Globus pallidus (tissue), 1 donor: ENCODE measurements around the gene ECHS1.
A peak's percentile ranks its signal among the peaks of the same experiment; 100 is the strongest.
"Not testable (repeated sequence)": the region's sequence is repeated elsewhere in the genome, so short reads cannot be mapped to it uniquely, and the experiment has no call there.

Experiments
- DNase-seq: peaks from one replicate; pipeline ENCODE4 v3.0.0-alpha.2; 2015; ENCODE audit warnings: low spot score

ECHS1 gene

DNA sequence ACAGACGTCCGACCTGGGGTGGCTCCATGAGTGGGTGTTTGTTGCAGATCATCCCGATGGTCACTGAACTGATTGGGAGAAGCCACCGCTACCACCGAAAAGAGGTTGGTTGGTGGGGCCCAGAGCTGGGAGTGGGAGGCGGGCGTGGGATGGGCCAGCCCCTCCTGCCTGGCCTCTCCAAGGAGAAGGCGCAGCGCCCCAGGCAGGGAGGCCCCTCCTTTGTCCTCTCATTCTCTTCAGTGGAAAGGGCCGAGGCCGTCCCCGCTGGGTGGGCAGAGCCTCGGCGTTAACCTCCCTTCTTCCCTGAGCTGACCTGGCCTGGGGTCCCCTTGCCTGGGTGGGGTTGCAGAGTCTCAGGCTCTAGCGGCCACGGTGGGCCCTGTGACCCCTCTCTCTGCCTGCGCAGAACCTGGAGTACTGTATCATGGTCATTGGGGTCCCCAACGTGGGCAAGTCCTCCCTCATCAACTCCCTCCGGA, 26.0 kb upstream of the ECHS1 start:
- no peak for DNase-seq

DNA sequence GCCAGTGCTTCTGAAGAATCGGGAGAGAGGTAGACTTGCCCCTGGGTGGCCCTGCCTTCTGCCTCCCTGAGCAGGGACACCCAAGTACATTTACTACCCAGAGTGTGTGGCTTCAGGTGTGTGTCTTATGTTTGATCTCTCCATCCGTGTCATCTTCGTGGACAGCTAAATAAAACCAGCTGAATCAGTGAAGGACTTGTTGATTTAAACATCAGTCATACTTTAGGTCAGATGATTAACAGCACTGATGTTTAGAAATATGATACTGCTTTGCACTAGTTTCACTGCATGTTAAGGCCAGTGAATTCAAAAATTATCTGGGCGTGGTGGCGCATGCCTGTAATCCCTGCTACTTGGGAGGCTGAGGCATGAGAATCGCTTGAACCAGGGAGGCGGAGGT, 24.8 kb upstream of the ECHS1 start:
- no peak for DNase-seq

- no peak for DNase-seq
Measured at GRCh38 chr10:133396035-133396624, 23.0 kb upstream of the ECHS1 start.

GRCh38 chr10:133394801-133395221, 21.7 kb upstream of the ECHS1 start:
- DNase-seq: no peak

GRCh38 chr10:133394064-133394663, 21.0 kb upstream of the ECHS1 start, which contains the start of gene MTG1:
Gene MTG1, plus strand, starts transcription at chr10:133394157. Its CDS starts 64 bp downstream, at chr10:133394221.
- peak; percentile 94 for DNase-seq

- DNase-seq: no peak
Measured at GRCh38 chr10:133393401-133394063, 20.4 kb upstream of the ECHS1 start.

- DNase-seq: no peak
Measured at GRCh38 chr10:133391761-133392518, 18.8 kb upstream of the ECHS1 start.

GRCh38 chr10:133391249-133391635, 18.1 kb upstream of the ECHS1 start:
- no peak for DNase-seq

DNA sequence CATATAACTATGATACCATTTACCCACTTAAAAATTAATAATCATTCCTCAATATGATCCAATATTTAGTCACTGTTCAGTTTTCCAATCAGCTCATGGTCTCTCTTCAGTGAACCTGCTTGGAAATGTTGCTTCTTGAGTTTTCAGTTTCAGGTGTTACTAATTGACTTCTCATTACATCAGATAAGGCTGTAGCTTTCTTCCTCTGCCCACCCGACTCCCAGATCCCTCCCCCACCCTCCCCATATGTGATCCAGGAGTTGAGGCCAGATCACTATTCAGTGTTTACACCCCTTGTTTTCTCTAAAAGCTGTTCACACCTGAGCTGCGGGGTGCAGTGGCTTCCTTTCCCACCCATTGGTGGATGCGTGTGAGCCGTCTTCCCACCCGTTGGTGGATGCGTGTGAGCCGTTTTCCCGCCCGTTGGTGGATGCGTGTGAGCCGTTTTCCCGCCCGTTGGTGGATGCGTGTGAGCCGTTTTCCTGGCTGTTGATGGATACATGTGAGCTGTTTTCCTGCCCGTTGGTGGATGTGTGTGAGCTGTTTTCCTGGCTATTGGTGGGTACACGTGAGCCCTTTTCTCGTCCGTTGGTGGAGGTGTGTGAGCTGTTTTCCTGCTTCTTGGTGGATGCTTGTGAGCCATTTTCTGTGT, 17.6 kb upstream of the ECHS1 start:
- no peak for DNase-seq

- DNase-seq: no peak
Measured at GRCh38 chr10:133388973-133389818, 16.0 kb upstream of the ECHS1 start.

DNA sequence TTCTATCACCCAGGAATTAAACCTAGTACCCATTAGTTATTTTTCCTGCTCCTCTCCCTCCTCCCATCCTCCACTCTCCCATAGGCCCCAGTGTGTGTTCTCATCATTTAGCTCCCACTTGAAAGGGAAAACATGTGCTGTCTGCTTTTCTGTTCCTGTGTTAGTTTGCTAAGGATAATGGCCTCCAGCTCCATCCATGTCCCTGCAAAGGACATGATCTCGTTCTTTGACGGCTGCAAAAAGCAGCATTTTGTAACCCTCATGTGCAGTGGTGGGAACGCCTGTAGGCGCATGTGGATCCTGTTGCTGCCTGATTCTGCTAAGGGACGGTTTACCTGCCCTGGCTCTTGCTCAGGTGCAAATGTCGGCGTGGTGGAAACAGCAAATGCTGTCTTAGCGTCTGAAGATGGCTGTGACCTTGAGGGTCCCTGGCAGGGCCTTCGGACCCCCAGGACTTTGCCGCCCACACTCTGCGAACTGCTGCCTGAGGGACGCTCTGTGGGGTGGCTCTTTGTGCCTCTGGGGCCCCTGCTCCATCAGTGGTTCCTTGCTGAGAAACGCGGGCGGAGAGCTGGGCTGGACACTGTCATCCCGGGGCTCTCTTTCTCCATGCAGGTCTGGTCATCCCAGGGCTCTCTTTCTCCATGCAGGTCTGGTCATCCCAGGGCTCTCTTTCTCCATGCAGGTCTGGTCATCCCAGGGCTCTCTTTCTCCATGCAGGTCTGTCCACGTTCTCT, 15.2 kb upstream of the ECHS1 start:
- DNase-seq: no peak

DNA sequence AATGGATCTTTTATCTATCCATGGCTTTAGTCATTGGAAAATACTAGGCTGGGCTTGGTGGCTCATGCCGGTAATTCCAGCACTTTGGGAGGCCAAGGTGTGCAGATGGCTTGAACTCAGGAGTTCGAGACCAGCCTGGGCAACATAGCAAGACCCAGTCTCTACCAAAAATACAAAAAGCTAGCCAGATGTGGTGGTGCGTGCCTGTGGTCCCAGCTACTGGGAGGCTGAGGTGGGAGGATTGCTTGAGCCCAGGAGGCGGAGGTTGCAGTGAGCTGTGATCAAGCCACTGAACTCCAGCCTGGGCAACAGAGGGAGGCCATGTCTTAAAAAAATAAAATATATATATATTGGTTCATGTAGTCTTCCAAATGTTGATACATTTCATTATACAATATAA, 13.8 kb upstream of the ECHS1 start:
- DNase-seq: not testable (repeated sequence)

GRCh38 chr10:133385214-133385613, 12.1 kb upstream of the ECHS1 start:
- DNase-seq: no peak

- no peak for DNase-seq
Measured at GRCh38 chr10:133384071-133384470, 10.9 kb upstream of the ECHS1 start.

GRCh38 chr10:133383551-133383950, 10.4 kb upstream of the ECHS1 start:
- no peak for DNase-seq

DNA sequence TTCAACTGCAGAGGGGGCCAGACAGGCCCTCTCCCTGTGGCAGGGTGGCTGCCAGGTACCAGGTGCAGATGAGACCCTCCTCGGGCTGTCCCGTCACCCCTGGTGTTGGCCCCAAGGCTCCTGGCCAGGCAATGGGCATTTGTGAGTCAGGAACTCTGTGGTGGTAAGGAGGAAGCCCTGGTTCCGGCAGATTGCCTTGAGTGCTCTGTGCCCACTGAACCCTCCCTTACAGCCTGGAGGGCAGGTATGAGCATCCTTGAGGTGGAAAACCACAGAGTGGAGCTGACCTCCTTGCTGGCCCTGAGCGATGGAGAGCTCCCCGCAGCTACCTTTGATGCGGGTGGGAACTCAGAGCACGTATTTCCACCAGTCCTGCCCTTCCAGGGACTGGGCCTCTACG, 7.9 kb upstream of the ECHS1 start:
- no peak for DNase-seq

GRCh38 chr10:133379801-133380666, 6.9 kb upstream of the ECHS1 start:
- peak; percentile 63 for DNase-seq

GRCh38 chr10:133379152-133379800, 6.1 kb upstream of the ECHS1 start, which contains the start of gene PAOX:
Gene PAOX, plus strand, starts transcription at chr10:133379262. Its CDS starts 55 bp downstream, at chr10:133379317.
- DNase-seq: peak; percentile 77
